RWPE1 (cell line): Measurements from ENCODE around the gene CYP2B6.

Experiments used
- CTCF ChIA-PET: fragments of 350-600 bp; sonication (Branson Sonifier 250); formaldehyde crosslinking; extraction: SDS; loops from one replicate; lab custom pipeline; 2021; lab: Yijun Ruan, JAX
- POLR2A ChIA-PET: fragments of 400-600 bp; formaldehyde crosslinking; extraction: SDS; loops from one replicate; lab custom pipeline; 2020; ENCODE audit warnings: antibody characterized with exemption; ENCODE audit not compliant: low non-redundant PET; lab: Yijun Ruan, JAX
- DNase-seq: peaks from one replicate; pipeline ENCODE4 v3.0.0; 2012; ENCODE audit warnings: low spot score
- H3K27ac ChIP-seq: fragments of 450-650 bp; 2 replicates; pipeline ENCODE4 v1.5.1; 2017
- CTCF ChIP-seq: fragments of 450-650 bp; conservative IDR thresholded peaks from 2 replicates; pipeline ENCODE4 v1.5.1; 2017; ENCODE audit warnings: low read depth, mild to moderate bottlenecking

CYP2B6 gene

GRCh38 chr19:40990972-40991381 is at the start of gene CYP2B6:
Gene CYP2B6 (plus strand): TSS chr19:40991282. CDS start chr19:40991306, 24 bp downstream.
- H3K27ac ChIP-seq, result no peak within 1 kb of the TSS
- no peak for TF ChIP-seq CTCF
- DNase-seq, result no peak
- CTCF ChIA-PET, result no interaction called here
- POLR2A ChIA-PET, result no interaction called here

GRCh38 chr19:40941481-40942219 is 49.4 kb upstream of the CYP2B6 start:
- CTCF ChIA-PET, result no interaction called here
- DNase-seq, result no peak
- H3K27ac ChIP-seq, result no peak overlapping the region
- TF ChIP-seq CTCF, result no peak
- POLR2A ChIA-PET, result no interaction called here

- no peak for DNase-seq
- no peak overlapping the region for H3K27ac ChIP-seq
- POLR2A ChIA-PET, result no interaction called here
- no peak for TF ChIP-seq CTCF
- CTCF ChIA-PET, result interaction anchor here (0.6 kb wide), 1 partner anchor 1020 kb away, joined by 4 read pairs; no protein-coding TSS in a partner anchor
Observed at GRCh38 chr19:40945645-40946044, 45.4 kb upstream of the CYP2B6 start.

GRCh38 chr19:40947114-40947513 is 44.0 kb upstream of the CYP2B6 start:
- ChIA-PET CTCF (no interaction called here), POLR2A (no interaction called here)
- H3K27ac ChIP-seq, result no peak overlapping the region
- no peak for TF ChIP-seq CTCF
- DNase-seq, result no peak

GRCh38 chr19:40947573-40947972 is 43.5 kb upstream of the CYP2B6 start:
- DNase-seq, result no peak
- H3K27ac ChIP-seq, result no peak overlapping the region
- no peak for TF ChIP-seq CTCF
- ChIA-PET CTCF (no interaction called here), POLR2A (no interaction called here)

GRCh38 chr19:40948580-40949299 is 42.3 kb upstream of the CYP2B6 start:
- DNase-seq, result no peak
- no peak for TF ChIP-seq CTCF
- POLR2A ChIA-PET, result no interaction called here
- no peak overlapping the region for H3K27ac ChIP-seq
- CTCF ChIA-PET, result interaction anchor here (0.7 kb wide), 1 partner anchor 148 kb away, joined by 3 read pairs; no protein-coding TSS in a partner anchor
